ENCODE measurements around the gene CDH13.

CDH13 gene

GRCh38 chr16:83651871-83652270 is 1025.1 kb downstream of the CDH13 start:
- ATAC-seq: no peak

- no peak for ATAC-seq
Observed at GRCh38 chr16:83652943-83653342, 1026.2 kb downstream of the CDH13 start.

GRCh38 chr16:83653785-83654184 is 1027.0 kb downstream of the CDH13 start:
- ATAC-seq: no peak

GRCh38 chr16:83660282-83660681 is 1033.5 kb downstream of the CDH13 start:
- ATAC-seq: no peak

GRCh38 chr16:83661656-83662055 is 1034.9 kb downstream of the CDH13 start:
- ATAC-seq: no peak

- ATAC-seq: no peak
Observed at GRCh38 chr16:83666449-83666848, 1039.7 kb downstream of the CDH13 start.

- ATAC-seq: no peak
Observed at GRCh38 chr16:83669456-83669855, 1042.7 kb downstream of the CDH13 start.

GRCh38 chr16:83674931-83675535 is 1048.3 kb downstream of the CDH13 start:
- no peak for ATAC-seq

GRCh38 chr16:83676086-83676485 is 1049.3 kb downstream of the CDH13 start:
- ATAC-seq: no peak

- no peak for ATAC-seq
Observed at GRCh38 chr16:83680980-83681379, 1054.2 kb downstream of the CDH13 start.

- no peak for ATAC-seq
Observed at GRCh38 chr16:83681381-83681956, 1054.7 kb downstream of the CDH13 start.

- ATAC-seq: no peak
Observed at GRCh38 chr16:83682116-83682867, 1055.5 kb downstream of the CDH13 start.

GRCh38 chr16:83682868-83683235 is 1056.1 kb downstream of the CDH13 start:
- ATAC-seq: no peak

- ATAC-seq: no peak
Observed at GRCh38 chr16:83685615-83686165, 1058.9 kb downstream of the CDH13 start.

- no peak for ATAC-seq
Observed at GRCh38 chr16:83686726-83687125, 1060.0 kb downstream of the CDH13 start.

- no peak for ATAC-seq
Observed at GRCh38 chr16:83689385-83689831, 1062.6 kb downstream of the CDH13 start.

GRCh38 chr16:83692224-83692623 is 1065.5 kb downstream of the CDH13 start:
- no peak for ATAC-seq

- no peak for ATAC-seq
Observed at GRCh38 chr16:83698964-83699363, 1072.2 kb downstream of the CDH13 start.

- no peak for ATAC-seq
Observed at GRCh38 chr16:83699817-83700216, 1073.0 kb downstream of the CDH13 start.

GRCh38 chr16:83700918-83701317 is 1074.1 kb downstream of the CDH13 start:
- no peak for ATAC-seq

GRCh38 chr16:83701494-83701893 is 1074.7 kb downstream of the CDH13 start:
- ATAC-seq: no peak

GRCh38 chr16:83704656-83705055 is 1077.9 kb downstream of the CDH13 start:
- no peak for ATAC-seq

- no peak for ATAC-seq
Observed at GRCh38 chr16:83705856-83706255, 1079.1 kb downstream of the CDH13 start.

GRCh38 chr16:83706394-83706793 is 1079.6 kb downstream of the CDH13 start:
- no peak for ATAC-seq

Measured in activated CD4-positive, CD25-positive, alpha-beta regulatory T cell treated with anti-CD3 and anti-CD28 coated beads, Interleukin-2, amount 50 U/mL, for 24 hours (primary cell).